Activated CD4-positive, alpha-beta memory T cell treated with anti-CD3 and anti-CD28 coated beads for 36 hours (primary cell): ENCODE data around the gene BCHE. TPM values are rescaled to one million over a fixed set of nuclear protein-coding genes. Genes with fewer than 3 reads are reported as not detected.
"Not testable (repeated sequence)": the region's sequence is repeated elsewhere in the genome, so short reads cannot be mapped to it uniquely, and the experiment has no call there.

Experiments used
- CTCF ChIA-PET: fragments of 350-600 bp; sonication (Branson Sonifier 250); formaldehyde crosslinking; loops from one replicate; lab custom pipeline; 2021; ENCODE audit warnings: antibody characterized with exemption, inconsistent platforms; lab: Charles Lee
- POLR2A ChIA-PET: fragments of 350-600 bp; sonication (Branson Sonifier 250); formaldehyde crosslinking; loops from one replicate; lab custom pipeline; 2021; ENCODE audit warnings: antibody characterized with exemption; lab: Charles Lee
- DNase-seq: peaks from one replicate; pipeline ENCODE4 v3.0.0-alpha.2; 2020
- H3K27ac Mint-ChIP-seq: one replicate; pipeline ENCODE4 v1.8.0; 2021; ENCODE audit warnings: mixed read lengths
- H3K27me3 Mint-ChIP-seq: one replicate; pipeline ENCODE4 v1.8.0; 2021; ENCODE audit warnings: mixed read lengths
- H3K36me3 Mint-ChIP-seq: one replicate; pipeline ENCODE4 v1.8.0; 2021; ENCODE audit warnings: mixed read lengths
- H3K4me1 Mint-ChIP-seq: one replicate; pipeline ENCODE4 v1.8.0; 2021; ENCODE audit warnings: low read depth, mixed read lengths
- H3K4me3 Mint-ChIP-seq: one replicate; pipeline ENCODE4 v1.8.0; 2021; ENCODE audit warnings: mild to moderate bottlenecking, mixed read lengths
- H3K9me3 Mint-ChIP-seq: one replicate; pipeline ENCODE4 v1.8.0; 2021; ENCODE audit warnings: mixed read lengths
- intact Hi-C: fragments of 100-400 bp; cut with micrococcal nuclease; formaldehyde crosslinking; loops from one replicate; pipeline ENCODE4 v1.15.1; 2023
- total RNA-seq, 2 experiments: library from RNA; stranded (reverse); gene quantifications; one replicate each; pipeline ENCODE4 v1.2.3, GENCODE V29; 2021

BCHE gene
- total RNA-seq, 2 experiments from 2014 or later = not detected

DNA sequence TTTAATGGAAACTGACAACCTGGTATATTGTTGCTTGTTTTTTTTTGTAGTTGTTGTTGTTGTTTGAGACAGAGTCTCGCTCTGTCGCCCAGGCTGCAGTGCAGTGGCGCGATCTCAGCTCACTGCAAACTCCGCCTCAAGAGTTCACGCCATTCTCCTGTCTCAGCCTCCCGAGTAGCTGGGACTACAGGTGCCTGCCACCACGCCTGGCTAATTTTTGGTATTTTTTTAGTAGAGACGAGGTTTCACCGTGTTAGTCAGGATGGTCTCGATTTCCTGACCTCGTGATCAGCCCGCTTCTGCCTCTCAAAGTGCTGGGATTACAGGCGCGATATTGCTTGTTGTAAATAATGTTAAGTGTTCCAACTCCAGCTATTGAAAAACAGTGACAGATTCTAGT is 29.3 kb downstream of the BCHE start:
- H3K9me3 Mint-ChIP-seq, H3K4me3 Mint-ChIP-seq, intact Hi-C loops, DNase-seq, H3K4me1 Mint-ChIP-seq, CTCF ChIA-PET, H3K27ac Mint-ChIP-seq, H3K27me3 Mint-ChIP-seq, POLR2A ChIA-PET, H3K36me3 Mint-ChIP-seq: not testable (repeated sequence)

DNA sequence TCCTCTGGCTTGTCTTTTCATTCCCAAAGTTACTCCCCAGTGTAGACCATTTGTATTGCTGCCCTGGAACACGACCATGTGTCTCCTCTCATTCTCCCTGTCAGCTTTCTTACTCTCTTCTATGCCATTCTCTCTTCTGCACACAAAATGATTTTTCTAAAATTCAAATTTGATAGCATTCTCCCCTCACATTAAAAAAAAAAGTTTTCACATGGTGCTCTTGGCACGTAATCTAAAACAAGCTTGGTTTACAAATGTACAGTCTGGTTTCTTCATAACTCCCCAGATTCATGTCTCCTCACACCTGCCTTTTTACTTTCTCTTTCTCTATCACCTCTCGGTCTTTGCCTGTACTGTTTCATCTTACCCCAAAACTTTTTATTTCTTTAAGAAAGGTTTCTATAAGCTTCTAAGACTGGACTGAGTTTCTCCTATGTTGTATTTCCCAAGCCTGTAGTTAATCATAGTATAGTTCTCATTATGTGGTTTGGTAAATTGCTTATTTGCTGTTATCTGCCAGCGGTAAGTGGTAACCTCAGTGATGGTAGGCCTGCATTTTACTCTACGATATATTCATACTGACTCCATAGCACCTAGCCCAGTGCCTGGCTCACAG is 31.2 kb downstream of the BCHE start:
- Mint-ChIP-seq H3K4me3 (no peak overlapping the region), H3K27me3 (no peaks in the 10 kb centered on the region), H3K9me3 (peaks cover 5% of the 10 kb centered on the region), H3K27ac (no peak overlapping the region), H3K4me1 (no peaks in the 10 kb centered on the region), H3K36me3 (no peaks in the 10 kb centered on the region)
- CTCF ChIA-PET = no interaction called here
- intact Hi-C loops = no loop called here
- no peak for DNase-seq
- POLR2A ChIA-PET = no interaction called here

DNA sequence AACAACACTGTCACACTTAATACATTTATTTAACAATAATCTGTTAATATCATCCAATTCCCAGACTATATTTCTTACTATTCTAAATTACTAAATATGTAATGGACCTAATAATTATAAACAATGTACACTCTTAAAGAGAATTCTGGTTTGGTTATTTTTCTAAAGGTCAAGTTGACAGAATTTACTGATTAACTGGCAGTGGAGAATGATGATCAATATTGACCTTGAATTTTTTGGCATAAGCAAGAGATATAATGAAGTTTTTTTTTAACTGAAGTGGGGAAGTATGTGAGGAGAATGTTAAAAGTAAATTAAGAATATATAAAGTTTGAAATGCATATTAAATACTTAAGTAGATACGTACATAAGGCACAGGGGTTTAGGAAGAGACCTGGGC is 33.8 kb downstream of the BCHE start:
- Mint-ChIP-seq H3K36me3 (no peaks in the 10 kb centered on the region), H3K9me3 (no peaks in the 10 kb centered on the region), H3K27ac (no peak overlapping the region), H3K4me1 (no peaks in the 10 kb centered on the region), H3K27me3 (no peaks in the 10 kb centered on the region), H3K4me3 (no peak overlapping the region)
- DNase-seq = no peak
- intact Hi-C loops = no loop called here
- POLR2A ChIA-PET = no interaction called here
- CTCF ChIA-PET = no interaction called here

- DNase-seq = no peak
- H3K27me3 Mint-ChIP-seq = no peaks in the 10 kb centered on the region
- H3K4me1 Mint-ChIP-seq = no peaks in the 10 kb centered on the region
- H3K36me3 Mint-ChIP-seq = no peaks in the 10 kb centered on the region
- POLR2A ChIA-PET = no interaction called here
- H3K27ac Mint-ChIP-seq = no peak overlapping the region
- CTCF ChIA-PET = no interaction called here
- intact Hi-C loops = no loop called here
- peaks cover 4% of the 10 kb centered on the region for H3K9me3 Mint-ChIP-seq
- H3K4me3 Mint-ChIP-seq = no peak overlapping the region
Measured at GRCh38 chr3:165800970-165801369, 36.3 kb downstream of the BCHE start.

DNA sequence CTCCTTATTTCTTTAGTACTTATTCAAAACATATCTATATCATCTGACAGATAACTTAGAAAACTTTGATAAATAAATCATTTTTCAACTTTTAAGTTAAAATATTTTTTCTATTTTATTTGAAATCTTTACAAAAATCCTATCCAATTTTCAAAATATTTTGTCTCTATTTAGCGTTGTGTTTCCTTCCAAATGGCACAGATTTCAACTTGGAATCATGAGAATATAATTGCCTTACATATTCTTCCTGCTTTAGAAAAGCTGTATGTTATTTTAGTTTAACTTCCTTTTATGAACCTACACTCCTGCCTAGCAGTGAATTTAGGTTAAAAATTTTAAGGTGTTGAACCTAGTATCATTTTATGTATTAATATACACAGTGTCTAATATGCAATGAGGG is 38.2 kb downstream of the BCHE start:
- ChIA-PET POLR2A (no interaction called here), CTCF (no interaction called here)
- peaks cover 8% of the 10 kb centered on the region for H3K9me3 Mint-ChIP-seq
- no peaks in the 10 kb centered on the region for H3K4me1 Mint-ChIP-seq
- no peak overlapping the region for H3K4me3 Mint-ChIP-seq
- no peak overlapping the region for H3K27ac Mint-ChIP-seq
- H3K27me3 Mint-ChIP-seq = no peaks in the 10 kb centered on the region
- DNase-seq = no peak
- H3K36me3 Mint-ChIP-seq = no peaks in the 10 kb centered on the region
- intact Hi-C loops = no loop called here

DNA sequence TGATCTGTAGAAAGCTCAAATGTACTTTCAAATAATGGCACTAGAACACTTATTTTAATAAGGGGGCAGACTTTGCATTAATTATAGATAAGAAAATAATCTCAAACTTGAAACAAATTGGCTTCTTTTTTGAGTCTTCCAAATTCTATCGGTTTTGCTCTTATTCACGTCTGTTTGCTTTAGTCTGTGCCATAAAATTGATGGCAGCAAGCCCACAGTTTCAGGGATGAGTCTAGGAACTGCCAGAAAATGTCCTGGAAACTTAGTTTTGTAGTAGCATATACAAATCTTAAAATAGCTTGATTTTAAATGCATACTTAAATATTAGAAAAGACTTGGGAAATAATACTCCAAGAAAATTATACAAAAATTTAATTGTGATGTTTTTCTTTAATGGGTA is 39.7 kb downstream of the BCHE start:
- H3K4me3 Mint-ChIP-seq = no peak overlapping the region
- intact Hi-C loops = no loop called here
- H3K4me1 Mint-ChIP-seq = no peaks in the 10 kb centered on the region
- ChIA-PET CTCF (no interaction called here), POLR2A (no interaction called here)
- no peaks in the 10 kb centered on the region for H3K36me3 Mint-ChIP-seq
- H3K27ac Mint-ChIP-seq = no peak overlapping the region
- H3K27me3 Mint-ChIP-seq = no peaks in the 10 kb centered on the region
- H3K9me3 Mint-ChIP-seq = peaks cover 12% of the 10 kb centered on the region
- no peak for DNase-seq

- no peaks in the 10 kb centered on the region for H3K36me3 Mint-ChIP-seq
- no peak for DNase-seq
- H3K9me3 Mint-ChIP-seq = peaks cover 13% of the 10 kb centered on the region
- H3K27ac Mint-ChIP-seq = no peak overlapping the region
- H3K4me1 Mint-ChIP-seq = no peaks in the 10 kb centered on the region
- ChIA-PET CTCF (no interaction called here), POLR2A (no interaction called here)
- no peak overlapping the region for H3K4me3 Mint-ChIP-seq
- no peaks in the 10 kb centered on the region for H3K27me3 Mint-ChIP-seq
- intact Hi-C loops = no loop called here
Measured at GRCh38 chr3:165796701-165797100, 40.5 kb downstream of the BCHE start.

GRCh38 chr3:165788531-165788930 is 48.7 kb downstream of the BCHE start:
- POLR2A ChIA-PET = no interaction called here
- Mint-ChIP-seq H3K4me3 (no peak overlapping the region), H3K9me3 (peaks cover 13% of the 10 kb centered on the region), H3K27ac (no peak overlapping the region), H3K4me1 (no peaks in the 10 kb centered on the region), H3K27me3 (no peaks in the 10 kb centered on the region), H3K36me3 (no peaks in the 10 kb centered on the region)
- intact Hi-C loops = no loop called here
- no peak for DNase-seq
- CTCF ChIA-PET = no interaction called here

- DNase-seq = no peak
- Mint-ChIP-seq H3K4me1 (no peaks in the 10 kb centered on the region), H3K4me3 (no peak overlapping the region), H3K27ac (no peak overlapping the region), H3K9me3 (peaks cover 7% of the 10 kb centered on the region), H3K27me3 (no peaks in the 10 kb centered on the region), H3K36me3 (no peaks in the 10 kb centered on the region)
- intact Hi-C loops = no loop called here
- ChIA-PET POLR2A (no interaction called here), CTCF (no interaction called here)
Measured at GRCh38 chr3:165786013-165786412, 51.2 kb downstream of the BCHE start.

- Mint-ChIP-seq H3K27me3 (no peaks in the 10 kb centered on the region), H3K36me3 (no peaks in the 10 kb centered on the region), H3K4me3 (no peak overlapping the region), H3K27ac (no peak overlapping the region), H3K4me1 (no peaks in the 10 kb centered on the region), H3K9me3 (peaks cover 7% of the 10 kb centered on the region)
- DNase-seq = no peak
- POLR2A ChIA-PET = no interaction called here
- CTCF ChIA-PET = no interaction called here
- intact Hi-C loops = no loop called here
Measured at GRCh38 chr3:165784337-165784736, 52.9 kb downstream of the BCHE start.

GRCh38 chr3:165783383-165783782 is 53.8 kb downstream of the BCHE start:
- no peak overlapping the region for H3K27ac Mint-ChIP-seq
- DNase-seq = no peak
- H3K36me3 Mint-ChIP-seq = no peaks in the 10 kb centered on the region
- peaks cover 11% of the 10 kb centered on the region for H3K9me3 Mint-ChIP-seq
- no peaks in the 10 kb centered on the region for H3K4me1 Mint-ChIP-seq
- no peak overlapping the region for H3K4me3 Mint-ChIP-seq
- ChIA-PET CTCF (no interaction called here), POLR2A (no interaction called here)
- intact Hi-C loops = no loop called here
- no peaks in the 10 kb centered on the region for H3K27me3 Mint-ChIP-seq

DNA sequence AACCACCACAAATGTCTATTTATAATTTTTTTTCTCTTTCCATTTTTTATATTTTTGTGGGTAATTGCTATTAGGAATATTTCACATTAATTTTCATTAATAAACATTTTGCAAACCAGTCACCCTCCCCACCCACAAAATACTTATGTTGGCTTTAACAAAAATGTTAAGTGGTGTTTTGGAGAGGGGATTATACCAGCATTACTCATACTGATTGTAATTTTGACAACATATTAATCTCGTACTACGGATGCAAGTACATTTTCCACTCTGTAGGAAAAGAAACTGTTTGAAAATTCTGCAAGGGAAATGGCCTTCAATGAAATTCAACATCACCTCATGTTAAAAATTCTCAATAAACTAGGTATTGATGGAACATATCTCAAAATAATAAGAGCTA is 58.3 kb downstream of the BCHE start:
- H3K27me3 Mint-ChIP-seq = no peaks in the 10 kb centered on the region
- DNase-seq = no peak
- CTCF ChIA-PET = no interaction called here
- no peak overlapping the region for H3K4me3 Mint-ChIP-seq
- intact Hi-C loops = no loop called here
- peaks cover 11% of the 10 kb centered on the region for H3K9me3 Mint-ChIP-seq
- H3K36me3 Mint-ChIP-seq = no peaks in the 10 kb centered on the region
- H3K27ac Mint-ChIP-seq = no peak overlapping the region
- POLR2A ChIA-PET = no interaction called here
- H3K4me1 Mint-ChIP-seq = no peaks in the 10 kb centered on the region

DNA sequence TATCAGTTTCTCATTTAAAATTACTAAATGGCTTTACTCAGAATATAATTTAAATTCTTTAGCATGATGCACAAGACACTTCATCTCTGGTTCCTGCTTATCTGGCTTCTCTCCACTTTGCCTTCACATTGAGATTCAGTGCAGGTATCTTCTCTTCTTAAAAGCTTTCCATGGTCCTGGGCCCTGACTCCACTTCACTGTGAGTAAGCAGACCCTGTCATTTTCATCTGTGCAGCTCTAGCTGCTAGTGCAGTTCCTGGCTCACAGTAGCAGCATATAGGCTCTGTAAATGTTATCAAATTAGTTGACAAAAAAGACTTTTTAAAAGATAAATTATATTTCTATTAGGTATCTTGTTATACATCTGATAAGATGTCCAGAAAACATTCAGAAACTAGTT is 58.8 kb downstream of the BCHE start:
- POLR2A ChIA-PET = no interaction called here
- DNase-seq = no peak
- no peaks in the 10 kb centered on the region for H3K36me3 Mint-ChIP-seq
- no peak overlapping the region for H3K4me3 Mint-ChIP-seq
- peaks cover 11% of the 10 kb centered on the region for H3K9me3 Mint-ChIP-seq
- no peaks in the 10 kb centered on the region for H3K4me1 Mint-ChIP-seq
- intact Hi-C loops = no loop called here
- no peaks in the 10 kb centered on the region for H3K27me3 Mint-ChIP-seq
- CTCF ChIA-PET = no interaction called here
- no peak overlapping the region for H3K27ac Mint-ChIP-seq
